HUDEP-2 (cell line): Measurements from ENCODE around the gene BCAS1.

Experiments
- DNase-seq, 76 experiments: peaks; one replicate each; lab custom pipeline; 2025; ENCODE audit not compliant: unreplicated experiment in 76 of 76; lab: John Stamatoyannopoulos, UW

The BCAS1 gene

GRCh38 chr20:53964501-53965253, 105.7 kb downstream of the BCAS1 start:
- no peak for DNase-seq

GRCh38 chr20:53964067-53964466, 106.3 kb downstream of the BCAS1 start:
- DNase-seq = no peak

- no peak for DNase-seq
Measured at GRCh38 chr20:53963635-53964034, 106.8 kb downstream of the BCAS1 start.

- DNase-seq = no peak
Measured at GRCh38 chr20:53962388-53962787, 108.0 kb downstream of the BCAS1 start.

- no peak for DNase-seq
Measured at GRCh38 chr20:53961527-53961926, 108.9 kb downstream of the BCAS1 start.

GRCh38 chr20:53960579-53961272, 109.7 kb downstream of the BCAS1 start:
- DNase-seq = no peak

- no peak for DNase-seq
Measured at GRCh38 chr20:53959911-53960578, 110.3 kb downstream of the BCAS1 start.

GRCh38 chr20:53958260-53958659, 112.1 kb downstream of the BCAS1 start:
- DNase-seq = no peak

- no peak for DNase-seq
Measured at GRCh38 chr20:53957451-53958172, 112.8 kb downstream of the BCAS1 start.

- DNase-seq = no peak
Measured at GRCh38 chr20:53956013-53956715, 114.2 kb downstream of the BCAS1 start.

- no peak for DNase-seq
Measured at GRCh38 chr20:53954723-53955658, 115.4 kb downstream of the BCAS1 start.

GRCh38 chr20:53952528-53953096, 117.8 kb downstream of the BCAS1 start:
- DNase-seq = no peak

GRCh38 chr20:53950578-53950977, 119.8 kb downstream of the BCAS1 start:
- DNase-seq = no peak

- DNase-seq = no peak
Measured at GRCh38 chr20:53950031-53950430, 120.4 kb downstream of the BCAS1 start.

GRCh38 chr20:53949319-53949839, 121.0 kb downstream of the BCAS1 start:
- peak in 1 of 76 experiments; percentile 15 for DNase-seq

GRCh38 chr20:53948383-53949318, 121.7 kb downstream of the BCAS1 start:
- DNase-seq = no peak

GRCh38 chr20:53947501-53948195, 122.7 kb downstream of the BCAS1 start:
- DNase-seq = no peak
